Transverse colon (tissue), 4 donors: ENCODE data around the gene MDC1. TPM values are rescaled to one million over a fixed set of nuclear protein-coding genes. Genes with fewer than 3 reads are reported as not detected.
"Not testable (repeated sequence)": the region's sequence is repeated elsewhere in the genome, so short reads cannot be mapped to it uniquely, and the experiment has no call there.

Experiments
- DNase-seq: peaks from one replicate; pipeline ENCODE4 v3.0.0-alpha.2; 2019
- H3K27ac ChIP-seq, 4 donors: fragments of 200-600 bp; sonication (generic); 2 replicates each; pipeline ENCODE4 v1.5.1; 2016 to 2018; ENCODE audit warnings: inconsistent platforms in 4 of 4
- H3K27me3 ChIP-seq: fragments of 200-600 bp; sonication (generic); 2 replicates; pipeline ENCODE4 v1.5.1; 2017; ENCODE audit warnings: inconsistent platforms
- H3K36me3 ChIP-seq, 4 donors: fragments of 200-600 bp; sonication (generic); 2 replicates each; pipeline ENCODE4 v1.5.1; 2017 to 2019; ENCODE audit warnings: inconsistent platforms in 4 of 4
- H3K4me1 ChIP-seq, 4 donors: fragments of 200-600 bp; sonication (generic); 2 replicates each; pipeline ENCODE4 v1.5.1; 2017 to 2020; ENCODE audit warnings: inconsistent platforms in 4 of 4
- H3K4me3 ChIP-seq, 4 donors: fragments of 200-600 bp; sonication (generic); 1 replicate in 1 of 4; 2 replicates in 3 of 4; pipeline versions ENCODE4 v1.5.1 to v1.6.1; 2017 to 2019; ENCODE audit warnings: inconsistent platforms in 4 of 4
- H3K9me3 ChIP-seq, 2 donors: fragments of 200-600 bp; sonication (generic); 2 replicates each; pipeline ENCODE4 v1.5.1; 2017 to 2019; ENCODE audit warnings: inconsistent platforms in 2 of 2
- CTCF ChIP-seq, 5 experiments: fragments of 200-600 bp in 3 of 5; fragments of 450-650 bp in 2 of 5; sonication (generic) in 3 of 5; IDR thresholded peaks; 1 replicate in 2 of 5; 2 replicates in 3 of 5; pipeline ENCODE4 v1.5.1; 2016 to 2017; ENCODE audit warnings: antibody characterized with exemption in 5 of 5, inconsistent platforms in 3 of 5, mild to moderate bottlenecking in 2 of 5, moderate library complexity in 1 of 5
- EP300 ChIP-seq: sonication (generic); formaldehyde crosslinking; IDR thresholded peaks from one replicate; pipeline ENCODE4 v1.6.1; 2017; ENCODE audit warnings: antibody characterized with exemption, low read depth
- POLR2A ChIP-seq: fragments of 450-650 bp; IDR thresholded peaks from one replicate; pipeline ENCODE4 v1.6.1; 2016; ENCODE audit warnings: antibody characterized with exemption, mild to moderate bottlenecking, moderate library complexity
- POLR2AphosphoS5 ChIP-seq, 3 donors: sonication (generic); formaldehyde crosslinking; IDR thresholded peaks; one replicate each; pipeline ENCODE4 v1.6.1; 2016; ENCODE audit warnings: antibody characterized with exemption in 3 of 3
- WGBS, 2 donors: methylation state at CpG; one replicate each; pipeline ENCODE4 v1.1.5; 2018; ENCODE audit warnings: low coverage in 1 of 2; 5-methylcytosine and 5-hydroxymethylcytosine counted together
- in situ Hi-C, 4 donors: fragments of 200-750 bp; cut with MboI; loops; one replicate each; pipeline versions ENCODE4 v1.15.0 to v1.15.1; 2017; ENCODE audit warnings: low sequenced_read_pairs in 3 of 4, low pct_ligation_motif_present in 1 of 4, low pct_unique_long_range_greater_than_20kb in 1 of 4
- intact Hi-C: fragments of 100-400 bp; cut with DNase I; formaldehyde crosslinking; loops from one replicate; pipeline ENCODE4 v1.15.1; 2023; ENCODE audit warnings: low total_unique reads
- total RNA-seq, 4 donors: library from RNA; depleted of rRNA; stranded (reverse); fragments of >200 nt; gene quantifications; one replicate each; pipeline ENCODE4 v1.1.0, GENCODE V29; 2016

MDC1 gene
- total RNA-seq, 4 donors from 2014 or later, result 3.1 to 13.5 (median 9.7) TPM

GRCh38 chr6:30670760-30671527 lies 46.1 kb downstream of the MDC1 start:
- WGBS, 2 donors, result 82 to 92% methylated on average over 19 to 27 of the region's 27 CpGs
- H3K27me3 ChIP-seq, result no peaks in the 10 kb centered on the region
- no peaks in the 10 kb centered on the region for H3K9me3 ChIP-seq
- H3K4me3 ChIP-seq, result no peak overlapping the region
- intact Hi-C loops, result loop anchor here (10.0 kb wide), 1 partner anchor 214 kb away; the partner anchor contains the start of gene DDR1
- no peak overlapping the region for H3K27ac ChIP-seq
- in situ Hi-C loops, result loop anchor here in 1 of 4 donors (10.0 kb wide), 1 partner anchor 46 kb away; the partner anchor contains the start of gene ATAT1
- H3K36me3 ChIP-seq, result peaks cover 0 to 21% (median 8%) of the 10 kb centered on the region in 4 donors
- H3K4me1 ChIP-seq, result peaks cover 6 to 21% (median 16%) of the 10 kb centered on the region in 4 donors
- no peak for TF ChIP-seq CTCF (IDR thresholded peaks at IDR 0.05)
- no peak for TF ChIP-seq POLR2A
- no peak for TF ChIP-seq POLR2AphosphoS5 (IDR thresholded peaks at IDR 0.05)
- no peak for TF ChIP-seq EP300
- no peak for DNase-seq

GRCh38 chr6:30666300-30666699 lies 50.8 kb downstream of the MDC1 start:
- H3K4me3 ChIP-seq, intact Hi-C loops, H3K27me3 ChIP-seq, DNase-seq, H3K4me1 ChIP-seq, H3K9me3 ChIP-seq, in situ Hi-C loops, H3K27ac ChIP-seq: not testable (repeated sequence)
- peaks cover 0 to 63% (median 30%) of the 10 kb centered on the region in 4 donors for H3K36me3 ChIP-seq
- 73% methylated on average over 2 of the region's 2 CpGs; no CpG with 5 or more reads in 1 of the 2 donors for WGBS, 2 donors

GRCh38 chr6:30664994-30665767 lies 51.9 kb downstream of the MDC1 start:
- DNase-seq, result no peak
- peaks cover 0 to 68% (median 32%) of the 10 kb centered on the region in 4 donors for H3K36me3 ChIP-seq
- TF ChIP-seq EP300, result no peak
- no peak for TF ChIP-seq POLR2A
- no peak for TF ChIP-seq POLR2AphosphoS5 (IDR thresholded peaks at IDR 0.05)
- TF ChIP-seq CTCF (IDR thresholded peaks at IDR 0.05), result no peak
- no peaks in the 10 kb centered on the region for H3K27me3 ChIP-seq
- H3K4me3 ChIP-seq, result no peak overlapping the region
- H3K27ac ChIP-seq, result no peak overlapping the region
- in situ Hi-C loops, result no loop called here
- no peaks in the 10 kb centered on the region for H3K9me3 ChIP-seq
- no peaks in the 10 kb centered on the region for H3K4me1 ChIP-seq
- WGBS, 2 donors, result 93 to 95% methylated on average over 13 to 34 of the region's 34 CpGs
- intact Hi-C loops, result no loop called here

- H3K27me3 ChIP-seq, intact Hi-C loops, DNase-seq, H3K27ac ChIP-seq, in situ Hi-C loops, H3K9me3 ChIP-seq, H3K4me3 ChIP-seq, H3K4me1 ChIP-seq: not testable (repeated sequence)
- H3K36me3 ChIP-seq, result peaks cover 0 to 74% (median 37%) of the 10 kb centered on the region in 4 donors
- WGBS, 2 donors, result 91 to 100% methylated on average over 1 to 5 of the region's 5 CpGs
Measured at GRCh38 chr6:30657922-30658321, 59.2 kb downstream of the MDC1 start.

GRCh38 chr6:30657454-30657853 lies 59.6 kb downstream of the MDC1 start:
- intact Hi-C loops, result no loop called here
- H3K4me1 ChIP-seq, result no peaks in the 10 kb centered on the region
- in situ Hi-C loops, result no loop called here
- H3K27ac ChIP-seq, result no peak overlapping the region
- no peaks in the 10 kb centered on the region for H3K9me3 ChIP-seq
- peaks cover 0 to 72% (median 37%) of the 10 kb centered on the region in 4 donors for H3K36me3 ChIP-seq
- no peak for DNase-seq
- TF ChIP-seq CTCF (IDR thresholded peaks at IDR 0.05), result no peak
- TF ChIP-seq POLR2AphosphoS5 (IDR thresholded peaks at IDR 0.05), result no peak
- no peak for TF ChIP-seq EP300
- TF ChIP-seq POLR2A, result no peak
- no peak overlapping the region for H3K4me3 ChIP-seq
- H3K27me3 ChIP-seq, result no peaks in the 10 kb centered on the region
